Islet precursor cell (in vitro differentiated cells): ENCODE data around the gene TRIM40.
"Not testable (repeated sequence)": the region's sequence is repeated elsewhere in the genome, so short reads cannot be mapped to it uniquely, and the experiment has no call there.

Source experiments
- DNase-seq: peaks from one replicate; pipeline ENCODE4 v3.0.0-alpha.2; 2018

TRIM40 gene

DNA sequence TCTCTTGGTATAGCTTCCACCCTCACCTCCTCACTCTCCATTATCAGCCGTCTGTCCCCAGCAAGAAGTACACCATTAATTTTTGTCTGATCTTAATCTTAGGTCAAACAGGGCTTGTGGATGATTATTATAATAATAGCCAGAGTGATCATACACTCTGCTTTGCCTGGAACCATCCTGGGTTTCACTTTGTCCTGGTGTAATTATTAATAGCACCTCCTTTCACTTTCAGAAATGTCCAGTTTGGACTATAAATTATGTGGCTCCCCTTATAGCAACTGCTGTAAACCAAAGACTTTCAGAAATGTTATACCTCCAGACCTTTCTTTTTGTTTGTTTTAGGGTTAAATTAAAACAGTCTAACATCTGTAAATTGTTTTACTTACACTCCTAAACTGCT lies 22.1 kb upstream of the TRIM40 start:
- DNase-seq = no peak

DNA sequence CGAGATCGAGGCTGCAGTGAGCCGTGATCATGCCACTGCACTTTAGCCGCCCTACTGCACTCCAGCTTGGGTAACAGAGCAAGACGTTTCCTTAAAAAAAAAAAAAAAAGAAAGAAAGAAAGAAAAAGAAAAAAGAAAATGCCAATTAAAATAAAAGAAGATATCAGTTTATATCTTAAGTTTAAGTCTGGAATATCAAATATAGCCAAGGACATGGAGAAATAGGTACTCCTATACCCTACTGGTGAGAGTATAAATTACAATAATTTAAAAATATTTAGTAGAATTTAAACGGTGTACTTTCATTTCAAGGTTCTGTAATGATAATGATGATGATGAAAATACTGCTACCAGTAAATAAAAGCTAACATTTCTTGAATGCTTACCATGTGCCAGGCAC lies 19.2 kb upstream of the TRIM40 start:
- DNase-seq = no peak

DNA sequence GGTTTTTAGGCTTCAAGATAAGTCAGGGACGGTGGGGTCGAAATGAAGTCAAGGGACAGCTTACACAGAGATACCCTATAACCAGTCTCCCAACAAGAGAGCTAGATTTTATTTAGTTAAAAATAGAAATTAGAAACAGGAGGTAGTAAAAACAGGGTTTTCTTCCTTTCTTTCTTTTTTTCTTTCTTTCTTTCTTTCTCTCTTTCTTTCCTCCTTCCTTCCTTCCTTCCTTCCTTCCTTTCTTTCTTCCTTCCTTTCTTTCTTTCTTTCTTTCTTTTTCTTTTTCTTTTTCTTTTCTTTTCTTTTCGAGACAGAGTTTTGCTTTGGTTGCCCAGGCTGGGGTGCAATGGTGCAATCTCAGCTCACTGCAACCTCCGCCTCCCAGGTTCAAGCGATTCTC lies 17.2 kb upstream of the TRIM40 start:
- DNase-seq = not testable (repeated sequence)

DNA sequence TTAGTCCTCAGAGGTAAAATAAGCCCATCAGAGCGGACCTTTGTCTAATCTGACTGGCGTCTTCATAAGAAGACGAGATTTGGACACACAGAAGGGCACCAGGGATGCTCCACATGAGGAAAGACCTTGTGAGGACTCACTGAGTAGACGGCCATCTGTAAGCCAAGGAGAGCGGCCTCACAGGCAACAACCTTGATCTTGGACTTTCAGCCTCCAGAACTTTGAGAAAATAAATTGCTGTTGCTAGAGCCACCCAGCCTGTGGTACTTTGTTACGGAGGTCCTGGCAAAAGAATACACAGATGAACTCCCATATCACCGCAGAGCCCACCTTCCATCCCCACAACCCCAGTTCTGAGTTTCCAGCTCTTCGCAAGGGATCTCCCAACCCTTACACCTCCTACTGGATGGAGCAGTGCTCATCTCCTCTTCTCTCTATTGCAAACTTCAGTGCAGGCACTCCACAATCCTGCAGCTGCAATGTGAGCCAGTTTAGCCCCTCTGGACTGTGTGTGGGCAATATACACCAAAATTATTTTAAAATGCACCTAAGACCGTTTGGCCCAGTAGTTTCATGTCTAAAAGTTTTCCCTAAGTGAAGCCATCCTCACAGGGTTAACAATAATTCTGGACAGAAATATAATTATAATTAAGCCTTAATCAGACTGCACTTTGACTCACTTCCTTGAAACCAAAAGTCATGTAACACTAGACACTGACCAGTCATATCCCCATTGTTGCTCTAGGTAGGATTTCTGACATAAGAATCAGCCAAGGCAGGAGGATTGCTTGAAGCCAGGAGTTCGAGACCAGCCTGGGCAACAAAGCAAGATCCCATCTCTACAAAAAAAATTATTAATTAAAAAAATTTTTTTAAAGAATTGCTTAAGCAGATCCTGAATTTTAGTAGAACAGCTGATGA lies 14.2 kb upstream of the TRIM40 start:
- no peak for DNase-seq

DNA sequence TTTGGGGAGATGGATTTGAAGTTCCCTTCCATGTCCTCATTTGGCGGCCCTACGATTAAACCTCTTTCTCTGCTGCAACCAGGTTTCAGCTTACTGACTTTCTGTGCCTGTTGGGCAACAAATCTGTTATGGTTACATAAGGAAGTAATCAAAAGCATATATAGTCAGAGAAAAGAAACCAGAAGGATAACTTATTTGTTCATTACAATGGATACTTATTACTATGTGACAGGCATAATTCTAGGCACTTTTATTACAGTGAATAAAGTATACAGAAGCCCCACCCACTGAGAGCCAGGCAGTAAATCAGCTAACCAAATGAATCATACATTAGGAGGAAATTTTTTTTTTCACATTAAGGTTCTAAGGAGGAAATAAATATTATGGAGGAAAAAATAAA lies 13.4 kb upstream of the TRIM40 start:
- DNase-seq = no peak

DNA sequence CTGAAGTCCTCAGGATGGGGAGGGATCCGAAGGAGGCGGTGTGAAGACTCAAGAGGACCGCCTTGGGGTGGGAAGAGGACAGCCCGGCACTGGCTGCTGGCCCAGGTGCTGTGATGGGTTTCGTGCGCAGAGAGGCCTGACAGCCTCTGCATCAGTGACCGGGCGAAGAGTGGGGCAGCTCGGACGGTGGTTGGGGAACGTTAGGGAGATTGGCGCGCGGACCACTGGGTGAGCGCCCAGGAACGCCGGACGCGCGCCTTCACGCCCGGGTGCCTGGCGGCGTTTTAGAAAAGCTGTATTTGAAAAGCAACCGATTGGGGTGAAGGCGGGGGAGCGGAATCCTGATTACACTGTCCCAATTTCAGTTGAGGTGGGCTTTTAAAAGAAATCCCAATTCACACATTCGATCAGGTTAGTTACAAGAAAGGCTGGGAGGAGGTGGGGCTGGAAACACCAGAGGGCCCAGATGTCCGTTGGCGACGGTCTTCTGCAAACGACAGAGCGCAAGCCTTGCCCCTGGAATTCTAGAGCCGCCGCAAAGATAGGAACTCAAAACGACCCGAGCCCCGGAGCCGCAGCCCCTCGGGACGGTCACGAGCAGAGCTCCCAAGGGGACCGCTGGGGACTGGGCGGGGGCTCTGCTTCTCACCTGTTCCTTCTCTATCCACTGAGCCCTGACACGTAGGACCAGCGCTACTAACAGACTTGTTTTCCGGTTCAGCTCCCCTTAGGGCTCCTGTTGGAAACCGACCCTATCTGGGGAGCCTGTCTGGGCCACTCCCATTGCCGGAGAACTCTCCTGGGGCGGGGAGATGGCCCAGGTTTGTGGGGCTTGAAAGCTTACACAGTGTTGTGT lies 8.5 kb upstream of the TRIM40 start:
- DNase-seq = peak; percentile 60

DNA sequence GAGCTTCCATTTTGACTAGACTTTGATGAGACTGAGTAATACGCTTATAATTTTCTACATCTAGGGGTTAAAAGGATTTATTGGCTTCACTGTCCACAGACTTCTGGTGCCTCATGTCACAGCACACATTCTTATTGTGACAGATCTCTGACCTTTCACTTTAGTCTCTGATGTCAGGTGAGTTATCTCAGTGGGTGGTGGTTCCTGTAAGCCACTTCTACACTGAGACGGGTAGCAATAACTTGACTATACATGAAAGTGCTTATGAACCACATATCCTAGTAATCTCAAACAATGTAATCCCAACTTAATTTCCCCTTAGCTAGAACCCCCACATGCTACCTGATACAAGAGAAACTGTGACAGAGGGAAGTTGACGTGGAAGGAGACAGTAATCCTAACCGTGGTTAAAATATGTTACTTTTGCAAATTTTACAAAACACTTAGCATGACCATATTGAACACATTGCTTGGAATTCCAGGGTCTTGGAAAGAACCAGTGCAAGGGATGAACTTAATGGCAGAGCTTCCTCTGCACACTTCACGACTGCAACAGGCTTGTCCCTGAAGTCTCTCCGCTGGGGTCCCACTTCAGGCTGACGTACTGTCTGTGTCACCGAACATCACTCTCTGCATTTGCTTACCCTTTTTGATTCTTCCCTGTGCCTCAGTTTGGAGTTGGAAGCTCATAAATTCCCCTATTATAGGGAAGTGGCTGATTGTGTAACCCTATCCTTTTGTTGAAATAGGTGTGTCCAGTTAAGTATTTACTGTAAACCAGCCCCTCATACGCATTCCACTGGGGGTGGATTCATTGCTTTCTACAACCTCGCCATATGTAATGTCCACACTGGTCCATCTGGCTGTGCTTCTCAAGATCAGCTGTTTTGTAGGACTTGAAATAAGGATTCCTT lies 6.4 kb upstream of the TRIM40 start:
- no peak for DNase-seq

DNA sequence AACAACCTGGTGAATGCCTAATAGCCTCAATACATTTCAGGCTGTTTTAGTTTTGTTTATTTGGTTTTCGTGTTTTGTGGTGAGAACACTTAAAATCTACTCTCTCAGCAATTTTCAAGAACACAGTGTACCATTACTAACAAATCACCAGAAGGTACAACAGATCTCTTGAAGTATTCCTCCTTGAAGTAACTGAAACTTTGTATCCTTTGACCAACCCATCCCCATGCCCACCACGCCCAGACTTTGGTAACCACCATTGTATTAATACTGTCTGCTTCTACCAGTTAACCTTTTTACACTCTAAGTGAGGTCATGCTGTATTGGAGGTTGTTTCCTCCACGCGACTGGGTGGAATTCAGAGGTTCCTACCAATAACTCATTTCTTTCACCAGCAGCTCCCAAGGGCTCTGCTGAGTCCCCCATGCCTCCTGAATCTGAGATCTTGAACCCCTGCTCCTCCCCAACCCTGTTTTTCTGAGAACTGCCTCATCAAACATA lies 5.7 kb upstream of the TRIM40 start:
- no peak for DNase-seq

DNA sequence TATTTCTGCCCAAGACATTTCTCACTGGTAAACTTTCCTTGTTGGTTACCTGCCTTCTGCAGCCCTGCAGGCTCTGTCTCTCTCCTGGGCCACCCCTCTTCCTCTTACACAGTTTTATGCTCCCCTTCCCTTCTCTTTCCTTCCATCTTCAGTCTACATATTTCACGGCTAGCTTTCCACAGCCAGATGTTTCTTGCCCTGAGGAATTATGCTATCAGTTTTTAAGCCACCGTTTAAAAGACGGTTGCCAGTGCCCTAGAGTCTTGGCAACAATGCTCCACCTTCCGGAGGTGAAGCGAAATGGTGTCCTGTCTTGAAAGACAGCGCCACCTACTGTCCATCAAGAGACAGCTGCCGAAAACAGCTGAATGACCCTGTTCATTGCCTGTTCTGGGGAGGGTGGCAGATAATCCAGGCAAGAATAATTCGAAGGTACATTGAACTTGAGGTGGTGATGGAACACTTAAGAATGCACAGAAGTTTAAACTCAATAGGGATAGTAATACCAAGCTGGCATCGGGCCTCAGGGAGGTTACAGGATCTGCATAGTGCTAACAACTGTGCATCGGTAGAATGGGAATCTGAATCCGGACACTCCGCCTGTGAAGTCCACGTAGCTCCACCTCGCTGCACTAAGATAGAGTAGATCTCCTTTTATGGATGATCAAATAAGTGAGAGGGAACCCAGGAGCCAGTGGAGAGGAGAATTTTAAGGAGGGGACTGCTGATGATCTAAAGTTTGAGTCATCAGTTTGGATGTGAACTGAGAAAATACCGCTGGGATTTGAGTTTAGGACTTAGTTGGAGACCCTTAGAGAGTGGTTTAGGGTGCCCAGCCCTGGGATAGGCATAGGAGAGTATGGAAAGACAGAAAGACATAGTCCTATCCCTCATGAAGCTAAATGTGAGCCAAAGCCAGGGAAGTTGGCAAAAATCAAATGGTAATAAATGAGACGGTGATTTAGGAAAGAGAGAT lies 4.8 kb upstream of the TRIM40 start:
- DNase-seq = peak; percentile 80

DNA sequence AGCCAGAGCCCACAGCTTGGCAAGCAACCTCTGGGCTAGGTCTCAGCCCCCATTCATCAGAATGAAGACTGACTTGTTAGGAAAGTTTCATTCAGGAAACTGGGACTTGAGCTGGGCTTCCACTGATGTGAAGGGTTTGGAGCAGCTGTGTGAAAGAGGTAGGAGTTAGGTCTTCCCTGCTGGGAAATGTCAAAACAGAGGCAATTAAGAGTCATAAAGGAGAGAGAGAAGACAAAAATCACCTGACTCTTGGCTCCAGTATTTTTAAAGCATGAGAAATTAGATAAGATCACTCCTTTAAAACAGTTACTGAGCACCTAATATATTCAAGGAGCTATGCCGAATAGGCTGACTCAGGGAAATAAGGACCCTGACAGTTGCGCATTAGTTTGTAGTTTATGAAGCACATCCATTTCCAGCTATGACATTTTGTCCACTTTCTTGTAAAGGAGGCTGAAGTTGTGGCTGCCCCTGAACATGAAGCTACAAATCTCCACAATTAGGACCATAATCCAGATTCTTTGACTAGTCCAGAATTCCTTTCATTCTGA lies 3.9 kb upstream of the TRIM40 start:
- no peak for DNase-seq

DNA sequence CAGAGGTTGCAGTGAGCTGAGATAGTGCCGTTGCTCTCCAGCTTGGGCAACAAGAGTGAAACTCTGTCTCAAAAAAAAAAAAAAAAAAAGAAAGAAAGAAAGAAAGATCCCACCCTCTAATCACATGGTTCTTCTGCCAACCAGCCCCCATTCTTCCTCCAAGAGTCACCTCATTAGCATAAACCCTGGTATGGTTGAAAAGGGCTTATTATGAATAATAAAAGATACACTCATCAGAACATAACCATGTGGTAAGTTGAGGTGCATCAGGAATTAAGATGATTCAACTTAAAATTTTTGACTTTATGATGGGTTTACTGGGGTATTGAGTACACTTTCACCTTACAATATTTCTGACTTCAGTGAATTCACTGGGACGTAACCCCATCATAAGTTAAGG lies 793 bp upstream of the TRIM40 start:
- no peak for DNase-seq

DNA sequence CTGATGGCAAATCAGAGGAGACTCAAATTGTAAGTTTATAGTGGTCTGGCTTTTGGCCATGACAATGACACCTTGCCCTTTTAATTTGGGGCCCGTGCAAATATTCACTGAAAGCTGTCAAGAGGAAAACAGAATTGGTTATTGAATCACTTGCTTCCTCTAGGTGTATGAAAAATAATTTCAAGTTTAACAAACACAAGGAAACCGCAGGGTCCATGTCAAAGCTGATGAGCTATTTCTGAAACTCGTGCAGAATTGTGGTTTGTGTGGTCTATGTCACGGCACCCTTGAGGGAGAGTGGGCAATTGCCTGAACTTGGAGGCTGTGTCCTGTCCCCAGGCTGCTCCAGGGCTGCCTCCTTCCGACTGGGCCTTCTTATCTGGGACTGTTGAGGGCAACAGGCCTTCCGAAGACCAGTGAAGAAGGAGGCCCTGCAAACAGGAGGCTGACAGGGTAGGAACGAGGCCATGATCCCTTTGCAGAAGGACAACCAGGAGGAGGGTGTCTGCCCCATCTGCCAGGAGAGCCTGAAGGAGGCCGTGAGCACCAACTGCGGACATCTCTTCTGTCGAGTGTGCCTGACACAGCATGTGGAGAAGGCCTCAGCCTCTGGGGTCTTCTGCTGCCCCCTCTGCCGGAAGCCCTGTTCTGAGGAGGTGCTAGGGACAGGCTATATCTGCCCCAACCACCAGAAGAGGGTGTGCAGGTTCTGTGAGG lies 788 bp downstream of the TRIM40 start:
- no peak for DNase-seq

DNA sequence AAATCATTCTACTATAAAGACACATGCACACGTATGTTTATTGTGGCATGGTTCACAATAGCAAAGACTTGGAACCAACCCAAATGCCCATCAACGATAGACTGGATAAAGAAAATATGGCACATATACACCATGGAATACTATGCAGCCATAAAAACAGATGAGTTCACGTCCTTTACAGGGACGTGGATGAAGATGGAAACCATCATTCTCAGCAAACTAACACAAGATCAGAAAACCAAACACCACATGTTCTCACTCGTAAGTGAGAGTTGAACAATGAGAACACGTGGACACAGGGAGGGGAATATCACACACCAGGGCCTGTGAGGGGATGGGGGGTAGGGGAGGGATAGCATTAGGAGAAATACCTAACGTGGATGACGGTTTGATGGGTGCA lies 4.3 kb downstream of the TRIM40 start:
- not testable (repeated sequence) for DNase-seq

DNA sequence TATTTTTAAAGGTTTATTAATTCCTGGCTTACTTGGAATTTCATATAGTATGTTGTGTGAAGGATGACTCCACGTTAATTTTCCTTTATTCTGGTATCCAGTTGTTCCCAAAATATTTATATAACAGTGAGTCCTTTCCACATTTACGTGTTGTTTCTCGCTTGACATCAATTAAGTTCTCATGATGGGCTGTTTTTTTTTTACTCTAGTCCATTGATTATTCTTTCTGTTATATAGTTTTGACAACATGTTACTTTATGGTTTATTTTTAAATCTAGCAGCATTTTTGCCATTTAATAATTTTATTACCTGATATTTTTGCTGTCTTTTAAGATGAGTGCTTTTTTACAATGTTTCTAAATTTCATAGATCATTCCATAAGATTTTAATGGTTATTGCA lies 6.7 kb downstream of the TRIM40 start:
- DNase-seq = no peak

DNA sequence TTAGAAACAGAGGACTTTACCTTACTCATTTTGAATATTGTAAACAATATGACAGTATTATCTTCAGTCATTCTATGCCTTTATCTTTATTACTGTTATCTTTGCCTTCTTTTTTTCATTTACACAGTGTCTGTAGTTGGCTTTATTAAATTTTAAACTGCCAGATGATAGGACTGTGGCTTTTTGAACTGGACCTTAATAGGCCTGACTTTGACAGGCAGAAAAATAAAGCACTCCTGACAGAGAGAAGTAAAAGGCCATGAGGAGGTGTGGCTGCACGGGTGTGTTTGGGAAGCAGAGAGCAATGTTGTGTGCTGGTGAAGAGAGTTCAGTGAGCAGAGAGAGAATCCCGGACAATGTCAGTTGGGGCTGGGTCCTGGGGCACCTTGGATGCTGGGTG lies 7.8 kb downstream of the TRIM40 start:
- no peak for DNase-seq

DNA sequence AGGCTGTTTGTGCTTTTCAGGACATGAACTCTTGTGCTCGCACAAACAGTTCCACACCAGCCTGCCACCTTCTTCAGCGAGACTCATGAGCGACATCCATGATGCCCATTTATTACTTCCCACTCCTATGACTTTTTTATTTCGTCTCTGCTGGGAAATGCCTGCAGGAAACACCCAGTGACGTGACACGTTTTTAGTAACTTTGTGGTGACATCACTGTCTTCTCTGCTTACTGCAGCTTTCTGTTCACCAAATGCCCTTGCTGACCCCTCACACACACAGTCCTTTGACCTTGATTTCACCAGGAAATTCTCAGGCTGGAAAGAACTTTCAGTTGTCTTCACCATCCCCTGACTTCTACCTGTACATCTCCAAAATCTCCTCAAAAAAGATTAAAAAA lies 8.9 kb downstream of the TRIM40 start:
- DNase-seq = no peak

DNA sequence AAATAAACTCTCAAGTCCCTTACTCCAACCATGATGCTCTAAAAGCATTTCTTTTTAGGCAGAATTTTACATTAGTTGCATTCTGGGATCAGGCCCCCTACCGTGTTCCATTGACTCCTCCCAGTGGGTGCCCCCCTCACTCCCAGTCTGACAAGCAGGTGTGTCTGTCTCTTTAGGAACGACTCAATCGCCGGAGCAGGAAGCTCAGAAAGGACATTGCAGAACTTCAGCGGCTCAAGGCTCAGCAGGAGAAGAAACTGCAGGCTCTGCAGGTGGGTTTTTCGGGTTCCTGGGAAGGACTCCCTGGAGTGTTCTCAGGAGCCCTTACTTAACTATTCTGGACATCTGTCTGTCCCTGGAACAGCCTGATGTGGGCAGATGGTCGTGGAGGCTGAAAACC lies 9.9 kb downstream of the TRIM40 start:
- no peak for DNase-seq

DNA sequence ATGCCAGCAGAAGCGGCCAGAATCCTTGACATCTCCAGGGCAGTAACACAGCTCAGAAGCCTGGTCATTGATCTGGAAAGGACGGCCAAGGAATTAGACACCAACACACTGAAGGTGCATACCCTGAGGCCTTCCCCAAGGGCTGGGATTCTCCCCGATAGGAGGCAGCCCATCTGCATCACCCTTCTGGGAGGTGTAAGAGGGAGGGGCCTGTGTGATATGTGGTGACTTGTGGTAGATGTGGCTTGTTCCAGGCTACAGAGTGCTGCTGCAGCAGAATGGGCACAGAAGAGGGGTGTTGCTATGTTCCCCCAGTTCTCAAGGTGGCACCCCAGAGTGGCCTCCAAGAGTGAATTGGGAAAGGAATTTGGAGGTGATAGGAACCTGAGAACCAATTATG lies 11.2 kb downstream of the TRIM40 start:
- DNase-seq = no peak

DNA sequence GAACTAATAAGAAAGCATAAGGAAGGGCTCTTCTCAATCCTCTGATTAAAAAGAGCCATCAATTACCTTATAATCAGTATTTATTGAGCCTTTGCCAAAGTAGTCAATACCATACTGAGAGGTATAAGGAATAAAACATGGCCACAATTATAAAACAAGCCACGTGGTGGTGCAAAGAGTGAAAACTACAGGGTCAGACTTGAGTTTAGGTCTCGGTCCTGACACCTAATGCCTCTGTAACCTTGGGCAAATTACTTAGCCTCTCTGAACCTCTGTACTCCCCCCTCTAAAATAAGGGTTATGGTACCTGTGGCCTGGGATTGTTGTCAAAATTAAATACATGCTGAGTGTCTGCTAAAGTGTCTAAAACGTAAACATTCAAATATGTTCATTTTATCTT lies 13.3 kb downstream of the TRIM40 start:
- no peak for DNase-seq

DNA sequence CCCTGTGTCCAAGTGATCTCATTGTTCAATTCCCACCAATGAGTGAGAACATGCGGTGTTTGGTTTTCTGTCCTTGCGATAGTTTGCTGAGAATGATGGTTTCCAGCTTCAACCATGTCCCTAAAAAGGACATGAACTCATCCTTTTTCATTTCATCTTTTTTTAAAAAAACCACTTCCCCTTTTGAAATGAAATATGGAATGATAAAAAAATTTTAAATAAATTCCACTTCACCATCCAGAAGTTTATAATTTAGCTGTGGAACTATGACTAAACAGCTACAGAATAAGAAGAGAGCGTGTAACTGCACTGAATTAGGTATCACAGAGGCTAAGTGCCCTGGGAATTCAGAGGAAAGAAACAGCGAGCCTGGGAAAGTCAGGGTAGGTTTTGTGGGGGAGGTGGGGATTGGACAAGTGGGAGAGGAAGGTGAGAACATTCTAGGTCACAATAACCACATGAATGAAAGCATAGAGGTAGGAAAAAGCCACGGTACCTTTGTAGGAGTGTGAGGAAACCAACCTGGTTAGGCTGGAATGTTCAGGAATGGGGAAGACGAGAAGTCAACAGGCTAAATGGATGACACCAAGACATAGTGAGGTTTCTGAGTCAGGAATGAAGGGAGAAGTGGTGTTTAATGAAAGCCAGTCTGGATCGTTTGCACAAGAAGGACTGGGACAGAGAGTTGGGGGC lies 14.1 kb downstream of the TRIM40 start:
- peak; percentile 35 for DNase-seq
